Fibroblast of pulmonary artery (primary cell): ENCODE measurements around the gene TMED3.

Experiments used
- DNase-seq: peaks from one replicate; pipeline ENCODE4 v3.0.0-alpha.2; 2010; ENCODE audit warnings: low read depth
- H3K4me3 ChIP-seq: replicated peaks from 2 replicates; pipeline ENCODE4 v1.5.1; 2011; ENCODE audit warnings: low read depth, mild to moderate bottlenecking, control low read depth, low read length, moderate library complexity
- TF ChIP-seq, protein P1 (sequence below): IDR thresholded peaks from 2 replicates; pipeline ENCODE4 v1.5.1; 2011; ENCODE audit warnings: mild to moderate bottlenecking, control low read depth, low read length, inconsistent platforms; ENCODE audit errors: missing control alignments

The TMED3 gene

DNA sequence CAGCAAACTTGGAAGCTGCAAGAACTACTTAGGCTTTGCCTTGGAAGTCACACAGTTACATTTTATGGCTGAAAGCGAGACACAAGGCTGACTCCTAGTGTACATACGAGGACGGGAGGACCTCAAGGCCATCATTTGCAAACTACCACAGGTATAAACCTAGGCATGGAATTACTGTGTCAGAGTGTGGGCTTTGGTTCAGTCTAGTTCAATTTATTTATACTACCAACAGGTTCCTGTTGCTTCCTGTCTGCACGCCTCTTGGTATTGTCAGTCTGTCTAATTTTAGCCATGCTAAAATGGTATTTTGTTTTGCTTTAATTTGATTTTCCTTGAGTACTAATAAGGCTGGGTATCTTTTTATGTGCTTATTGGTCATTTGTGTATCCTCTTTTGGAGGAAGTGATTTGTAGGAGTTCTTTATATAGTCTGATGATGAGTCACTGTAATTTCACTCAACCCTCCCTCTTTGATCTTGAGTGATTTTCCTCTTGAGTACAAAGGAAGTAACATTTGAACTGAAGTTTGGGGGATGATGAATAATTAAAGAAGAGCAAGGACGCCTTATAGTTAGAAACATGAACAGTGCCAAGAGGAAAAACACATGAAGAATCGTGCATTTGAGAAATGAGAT lies 20.2 kb upstream of the TMED3 start:
- no peak for DNase-seq
- TF ChIP-seq, protein P1, sequence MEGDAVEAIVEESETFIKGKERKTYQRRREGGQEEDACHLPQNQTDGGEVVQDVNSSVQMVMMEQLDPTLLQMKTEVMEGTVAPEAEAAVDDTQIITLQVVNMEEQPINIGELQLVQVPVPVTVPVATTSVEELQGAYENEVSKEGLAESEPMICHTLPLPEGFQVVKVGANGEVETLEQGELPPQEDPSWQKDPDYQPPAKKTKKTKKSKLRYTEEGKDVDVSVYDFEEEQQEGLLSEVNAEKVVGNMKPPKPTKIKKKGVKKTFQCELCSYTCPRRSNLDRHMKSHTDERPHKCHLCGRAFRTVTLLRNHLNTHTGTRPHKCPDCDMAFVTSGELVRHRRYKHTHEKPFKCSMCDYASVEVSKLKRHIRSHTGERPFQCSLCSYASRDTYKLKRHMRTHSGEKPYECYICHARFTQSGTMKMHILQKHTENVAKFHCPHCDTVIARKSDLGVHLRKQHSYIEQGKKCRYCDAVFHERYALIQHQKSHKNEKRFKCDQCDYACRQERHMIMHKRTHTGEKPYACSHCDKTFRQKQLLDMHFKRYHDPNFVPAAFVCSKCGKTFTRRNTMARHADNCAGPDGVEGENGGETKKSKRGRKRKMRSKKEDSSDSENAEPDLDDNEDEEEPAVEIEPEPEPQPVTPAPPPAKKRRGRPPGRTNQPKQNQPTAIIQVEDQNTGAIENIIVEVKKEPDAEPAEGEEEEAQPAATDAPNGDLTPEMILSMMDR, result no peak
- no peak overlapping the region for H3K4me3 ChIP-seq

DNA sequence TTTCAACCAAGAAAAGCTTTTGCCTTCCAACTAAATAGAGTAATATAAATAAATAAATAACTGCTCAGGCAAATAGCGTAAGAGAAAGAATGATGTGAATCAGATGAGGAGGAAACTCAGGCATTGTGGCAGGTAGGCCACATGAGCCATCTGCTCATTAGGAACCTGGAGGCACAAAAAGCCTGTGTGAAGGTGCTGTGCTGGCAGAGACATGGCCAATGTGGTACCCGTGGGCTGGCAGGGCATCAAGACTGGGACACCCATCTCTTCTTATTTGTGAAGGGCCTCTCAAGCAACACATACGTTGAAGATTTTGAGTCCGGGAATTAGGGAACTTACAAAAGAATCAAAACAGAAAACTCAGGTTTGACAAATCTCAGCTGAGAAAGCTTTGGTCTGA lies 18.9 kb upstream of the TMED3 start:
- H3K4me3 ChIP-seq, result no peak overlapping the region
- TF ChIP-seq, protein P1, result no peak
- DNase-seq, result no peak

DNA sequence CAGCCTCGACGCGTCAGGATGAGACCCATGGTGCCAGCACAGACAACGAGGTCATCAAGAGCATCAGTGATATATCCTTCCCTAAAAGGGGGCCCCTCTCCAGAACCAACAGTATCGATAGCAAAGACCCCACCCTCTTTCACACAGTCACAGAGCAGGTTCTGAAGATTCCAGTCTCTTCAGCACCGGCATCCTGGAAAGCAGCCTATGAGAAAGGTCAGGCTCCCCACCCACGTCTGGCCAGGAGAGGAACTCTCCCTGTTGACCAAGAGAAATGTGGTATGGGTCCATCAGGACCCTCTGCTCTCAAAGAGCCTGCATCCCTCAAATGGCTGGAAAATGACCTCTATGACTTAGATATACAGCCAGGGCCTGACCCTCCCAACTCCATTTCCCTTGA lies 16.8 kb upstream of the TMED3 start:
- DNase-seq, result no peak
- TF ChIP-seq, protein P1, result no peak
- no peak overlapping the region for H3K4me3 ChIP-seq

DNA sequence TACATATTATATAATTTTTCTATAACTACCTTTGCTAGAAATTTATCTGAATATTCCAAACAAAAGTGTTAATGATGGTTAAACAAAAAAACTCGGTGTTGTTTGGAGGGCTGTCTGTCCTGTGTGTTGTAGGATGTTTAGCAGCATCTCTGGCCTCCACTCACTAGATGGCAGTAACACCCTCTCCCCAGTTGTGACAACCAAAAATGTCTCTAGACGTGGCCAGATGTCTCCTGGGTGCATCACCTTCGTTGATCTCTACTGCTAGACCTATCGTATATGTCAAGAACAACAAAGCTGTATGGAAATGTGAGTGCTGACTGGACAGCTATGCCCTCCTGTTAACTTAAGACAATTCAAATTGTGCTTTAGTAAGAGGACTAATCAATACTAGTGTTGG lies 14.3 kb upstream of the TMED3 start:
- TF ChIP-seq, protein P1, result peak; percentile 15
- DNase-seq, result no peak
- H3K4me3 ChIP-seq, result no peak overlapping the region

DNA sequence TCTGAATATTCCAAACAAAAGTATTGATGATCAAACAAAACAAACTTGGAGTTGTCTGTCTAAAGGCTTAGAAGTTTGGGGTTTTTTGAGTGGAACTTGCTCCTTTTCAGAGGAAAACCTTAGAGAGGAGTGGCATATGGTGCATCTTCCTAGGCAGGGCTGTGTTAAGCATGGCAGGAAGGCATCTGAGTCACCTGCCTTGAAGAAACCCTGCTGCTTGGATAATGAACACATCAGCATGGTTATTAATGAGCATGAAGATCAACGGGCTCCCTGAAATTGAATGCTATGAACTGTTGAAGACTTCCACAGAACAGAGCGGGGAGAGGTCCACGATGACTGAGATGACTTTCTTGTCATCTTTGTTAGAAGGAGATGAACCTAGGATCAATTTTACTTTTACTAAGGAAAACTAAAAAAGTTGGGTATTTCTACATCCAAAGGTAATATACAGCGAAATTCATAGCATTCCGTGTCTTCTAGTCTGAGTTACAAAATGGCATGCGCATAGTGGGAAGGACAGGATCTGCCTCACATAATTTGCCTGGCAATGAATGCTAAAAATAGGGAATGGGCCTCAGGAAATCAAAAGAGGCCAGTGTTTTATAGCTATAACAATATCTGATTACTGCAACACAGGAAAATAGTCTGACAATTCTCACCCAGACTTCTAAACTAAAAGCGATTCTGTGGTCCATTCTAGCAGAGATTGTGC lies 11.6 kb upstream of the TMED3 start:
- H3K4me3 ChIP-seq, result no peak overlapping the region
- TF ChIP-seq, protein P1, result no peak
- DNase-seq, result no peak

DNA sequence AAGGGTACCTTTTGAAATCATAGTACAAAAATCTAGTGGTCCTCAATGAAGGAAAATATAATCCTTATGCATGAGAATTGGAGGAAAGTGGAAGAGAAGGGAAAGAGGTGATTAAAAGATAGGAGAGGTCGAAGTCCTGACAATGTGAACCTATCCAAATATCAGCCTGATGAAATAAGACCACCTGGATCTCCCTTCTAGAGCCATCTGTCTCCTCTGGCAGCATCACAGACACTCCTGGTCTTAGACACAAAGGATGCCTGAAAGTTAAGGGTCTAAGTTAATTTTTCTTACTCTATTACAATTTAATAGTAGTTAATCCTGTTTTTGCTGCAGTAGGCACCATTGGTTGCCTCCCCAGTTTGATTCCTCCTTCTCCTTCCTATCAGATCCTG lies 11.1 kb upstream of the TMED3 start:
- DNase-seq, result no peak
- TF ChIP-seq, protein P1, result no peak
- H3K4me3 ChIP-seq, result no peak overlapping the region

DNA sequence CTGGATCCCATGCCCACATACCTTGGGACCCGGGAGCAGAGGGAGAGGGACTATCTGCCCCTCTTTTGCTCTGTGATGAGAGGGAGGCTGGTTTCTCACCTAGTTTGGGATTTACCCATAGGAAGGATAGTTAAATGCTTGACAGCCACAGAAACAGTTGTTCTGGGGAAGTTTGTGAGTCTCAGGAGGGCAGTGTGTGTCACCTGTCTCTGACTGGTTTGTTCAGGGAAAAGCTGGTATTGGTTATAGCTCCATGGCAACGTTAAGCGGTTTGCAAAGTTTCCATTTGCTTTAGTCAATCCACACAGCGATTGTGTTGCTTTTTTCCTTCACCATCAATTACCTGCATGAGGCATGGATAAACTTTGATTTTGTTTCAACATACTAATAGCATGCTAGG lies 3.7 kb upstream of the TMED3 start:
- TF ChIP-seq, protein P1, result no peak
- no peak for DNase-seq
- H3K4me3 ChIP-seq, result no peak overlapping the region
